ENCODE measurements around the gene DYNLRB2. TPM values are rescaled to one million over a fixed set of nuclear protein-coding genes. Genes with fewer than 3 reads are reported as not detected.

DYNLRB2 gene
- total RNA-seq, 1 experiment from 2014 or later: not detected

DNA sequence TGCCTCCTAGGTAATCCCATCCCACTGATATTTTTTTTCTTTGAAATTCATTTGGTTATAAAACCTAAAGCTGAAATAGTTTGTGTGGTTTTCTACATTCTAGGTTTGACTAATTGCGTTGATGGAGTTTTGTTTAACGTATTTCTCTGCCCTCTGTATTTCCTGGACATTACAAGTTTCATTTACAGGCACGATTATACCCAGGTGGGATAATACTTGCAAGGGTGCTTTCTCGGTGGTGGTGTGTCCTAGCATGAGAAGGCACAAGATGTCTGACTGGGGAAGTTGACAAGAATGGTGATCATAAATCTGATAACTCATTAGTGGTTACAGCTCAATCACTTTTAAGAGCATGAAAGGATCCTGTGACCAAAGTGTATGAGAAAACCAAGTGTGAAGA, 45.0 kb downstream of the DYNLRB2 start:
- H3K36me3 Mint-ChIP-seq (ENCODE audit: insufficient read depth, unreplicated experiment): no peaks in the 10 kb centered on the region
- intact Hi-C loops (cut with micrococcal nuclease; ENCODE audit: unreplicated experiment): no loop called here
- peaks cover 24% of the 10 kb centered on the region for H3K27me3 Mint-ChIP-seq (ENCODE audit: unreplicated experiment)
- no peak for DNase-seq
- H3K4me1 Mint-ChIP-seq (ENCODE audit: low read depth, unreplicated experiment): no peaks in the 10 kb centered on the region
- CTCF ChIA-PET: no interaction called here
- TF ChIP-seq, protein P1, sequence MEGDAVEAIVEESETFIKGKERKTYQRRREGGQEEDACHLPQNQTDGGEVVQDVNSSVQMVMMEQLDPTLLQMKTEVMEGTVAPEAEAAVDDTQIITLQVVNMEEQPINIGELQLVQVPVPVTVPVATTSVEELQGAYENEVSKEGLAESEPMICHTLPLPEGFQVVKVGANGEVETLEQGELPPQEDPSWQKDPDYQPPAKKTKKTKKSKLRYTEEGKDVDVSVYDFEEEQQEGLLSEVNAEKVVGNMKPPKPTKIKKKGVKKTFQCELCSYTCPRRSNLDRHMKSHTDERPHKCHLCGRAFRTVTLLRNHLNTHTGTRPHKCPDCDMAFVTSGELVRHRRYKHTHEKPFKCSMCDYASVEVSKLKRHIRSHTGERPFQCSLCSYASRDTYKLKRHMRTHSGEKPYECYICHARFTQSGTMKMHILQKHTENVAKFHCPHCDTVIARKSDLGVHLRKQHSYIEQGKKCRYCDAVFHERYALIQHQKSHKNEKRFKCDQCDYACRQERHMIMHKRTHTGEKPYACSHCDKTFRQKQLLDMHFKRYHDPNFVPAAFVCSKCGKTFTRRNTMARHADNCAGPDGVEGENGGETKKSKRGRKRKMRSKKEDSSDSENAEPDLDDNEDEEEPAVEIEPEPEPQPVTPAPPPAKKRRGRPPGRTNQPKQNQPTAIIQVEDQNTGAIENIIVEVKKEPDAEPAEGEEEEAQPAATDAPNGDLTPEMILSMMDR (IDR thresholded peaks at IDR 0.05; ENCODE audit: unreplicated experiment): no peak
- H3K27ac Mint-ChIP-seq (ENCODE audit: unreplicated experiment): no peak overlapping the region
- BruUV-seq (replicated peaks): no TSS peak
- H3K9me3 Mint-ChIP-seq (ENCODE audit: low read depth, unreplicated experiment): peaks cover 11% of the 10 kb centered on the region
- no peak overlapping the region for H3K4me3 Mint-ChIP-seq (ENCODE audit: low read depth, unreplicated experiment)

DNA sequence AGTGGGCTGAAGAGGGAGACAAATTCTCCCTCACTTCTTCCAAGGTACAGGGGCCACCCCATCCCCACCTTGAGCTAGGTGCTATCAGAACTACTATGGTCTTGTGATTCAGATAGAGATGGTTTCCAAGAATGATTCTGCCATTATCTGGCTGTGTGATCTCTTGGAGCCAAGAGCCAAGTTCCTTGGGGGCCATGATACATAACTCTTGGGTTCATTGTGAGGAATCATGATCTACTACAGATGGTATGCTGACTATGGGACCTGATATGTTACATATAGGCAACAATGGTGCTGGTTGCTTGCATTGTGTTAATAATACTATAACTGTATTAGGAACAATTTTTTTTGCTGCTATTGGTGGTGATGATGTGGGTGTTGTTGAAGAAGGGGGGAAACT, 45.7 kb downstream of the DYNLRB2 start:
- TF ChIP-seq, protein P1 (IDR thresholded peaks at IDR 0.05; ENCODE audit: unreplicated experiment): no peak
- no peak for DNase-seq
- H3K4me3 Mint-ChIP-seq (ENCODE audit: low read depth, unreplicated experiment): no peak overlapping the region
- H3K4me1 Mint-ChIP-seq (ENCODE audit: low read depth, unreplicated experiment): no peaks in the 10 kb centered on the region
- peaks cover 17% of the 10 kb centered on the region for H3K27me3 Mint-ChIP-seq (ENCODE audit: unreplicated experiment)
- peaks cover 6% of the 10 kb centered on the region for H3K9me3 Mint-ChIP-seq (ENCODE audit: low read depth, unreplicated experiment)
- intact Hi-C loops (cut with micrococcal nuclease; ENCODE audit: unreplicated experiment): no loop called here
- CTCF ChIA-PET: no interaction called here
- no TSS peak for BruUV-seq (replicated peaks)
- no peaks in the 10 kb centered on the region for H3K36me3 Mint-ChIP-seq (ENCODE audit: insufficient read depth, unreplicated experiment)
- no peak overlapping the region for H3K27ac Mint-ChIP-seq (ENCODE audit: unreplicated experiment)

DNA sequence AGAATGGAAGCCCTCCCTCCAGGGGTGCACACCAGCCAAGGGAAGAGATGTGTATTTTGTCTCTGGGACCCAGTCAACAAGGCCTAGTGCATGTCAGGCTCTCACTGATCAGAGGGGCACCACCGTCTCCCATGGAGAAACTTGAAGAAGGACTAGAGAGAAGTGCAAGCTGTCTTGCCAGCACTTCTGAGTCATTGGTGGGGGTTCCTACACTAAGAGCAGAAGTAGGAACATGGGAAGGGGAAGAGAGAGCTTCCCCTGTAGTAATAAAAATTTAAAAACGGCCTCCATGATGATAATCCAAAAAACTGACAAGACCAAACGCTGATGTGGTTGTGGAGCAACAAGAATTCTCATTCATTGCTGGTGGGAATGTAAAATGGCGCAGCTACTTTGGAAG, 46.3 kb downstream of the DYNLRB2 start:
- no peak for DNase-seq
- Mint-ChIP-seq H3K9me3 (ENCODE audit: low read depth, unreplicated experiment) (peaks cover 6% of the 10 kb centered on the region), H3K4me1 (ENCODE audit: low read depth, unreplicated experiment) (no peaks in the 10 kb centered on the region), H3K27ac (ENCODE audit: unreplicated experiment) (no peak overlapping the region), H3K36me3 (ENCODE audit: insufficient read depth, unreplicated experiment) (no peaks in the 10 kb centered on the region), H3K4me3 (ENCODE audit: low read depth, unreplicated experiment) (no peak overlapping the region), H3K27me3 (ENCODE audit: unreplicated experiment) (peaks cover 15% of the 10 kb centered on the region)
- intact Hi-C loops (cut with micrococcal nuclease; ENCODE audit: unreplicated experiment): no loop called here
- TF ChIP-seq, protein P1 (IDR thresholded peaks at IDR 0.05; ENCODE audit: unreplicated experiment): no peak
- no TSS peak for BruUV-seq (replicated peaks)
- CTCF ChIA-PET: no interaction called here

DNA sequence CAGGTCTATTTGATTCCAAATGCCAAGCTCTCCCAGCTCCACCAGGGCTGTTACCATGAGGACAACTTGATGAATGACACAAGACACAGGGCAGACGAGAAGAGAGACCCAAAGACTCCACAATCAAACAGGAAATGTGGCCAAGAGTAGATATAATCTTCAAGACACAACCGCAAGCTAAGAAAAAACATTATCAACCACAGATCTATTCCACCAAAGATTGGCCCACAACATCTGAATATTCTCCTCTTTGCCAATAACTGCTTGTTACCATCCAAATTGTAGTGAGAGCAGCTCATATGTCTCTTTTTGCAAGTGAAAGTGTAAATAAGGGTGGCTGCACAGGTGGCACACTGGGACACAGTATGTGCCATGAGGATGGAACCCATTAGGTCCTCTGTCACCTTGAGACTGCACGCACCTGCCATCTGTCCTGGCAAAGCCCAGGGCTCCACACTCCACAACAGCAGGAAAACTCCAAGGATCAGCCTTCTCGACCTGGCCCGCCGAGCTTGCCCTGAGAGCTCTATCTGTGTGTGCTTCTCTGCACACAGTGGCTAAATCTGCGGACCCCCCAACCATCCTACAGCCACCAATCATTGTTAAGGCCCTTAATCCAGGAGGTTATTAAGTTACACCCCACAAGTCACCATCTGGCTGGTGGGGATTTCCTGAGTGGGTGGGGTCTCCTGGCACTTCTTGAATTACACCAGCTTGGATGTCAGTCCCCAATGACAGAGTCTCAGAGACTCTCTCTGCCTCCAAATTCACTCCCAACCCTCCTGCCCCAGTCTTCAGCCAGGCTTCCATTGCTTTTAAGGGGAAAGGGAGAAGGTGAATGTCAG, 50.5 kb downstream of the DYNLRB2 start:
- CTCF ChIA-PET: no interaction called here
- peaks cover 6% of the 10 kb centered on the region for H3K9me3 Mint-ChIP-seq (ENCODE audit: low read depth, unreplicated experiment)
- intact Hi-C loops (cut with micrococcal nuclease; ENCODE audit: unreplicated experiment): no loop called here
- H3K4me3 Mint-ChIP-seq (ENCODE audit: low read depth, unreplicated experiment): no peak overlapping the region
- H3K36me3 Mint-ChIP-seq (ENCODE audit: insufficient read depth, unreplicated experiment): no peaks in the 10 kb centered on the region
- TF ChIP-seq, protein P1 (IDR thresholded peaks at IDR 0.05; ENCODE audit: unreplicated experiment): no peak
- no TSS peak for BruUV-seq (replicated peaks)
- no peak overlapping the region for H3K27ac Mint-ChIP-seq (ENCODE audit: unreplicated experiment)
- no peak for DNase-seq
- no peaks in the 10 kb centered on the region for H3K4me1 Mint-ChIP-seq (ENCODE audit: low read depth, unreplicated experiment)
- peaks cover under 1% of the 10 kb centered on the region for H3K27me3 Mint-ChIP-seq (ENCODE audit: unreplicated experiment)

Data from Calu3 (cell line).